Activated CD8-positive, alpha-beta memory T cell treated with anti-CD3 and anti-CD28 coated beads, Interleukin-2, amount 50 U/mL, for 24 hours (primary cell): ENCODE results near the gene BCAS1.
"Not testable (repeated sequence)": the region's sequence is repeated elsewhere in the genome, so short reads cannot be mapped to it uniquely, and the experiment has no call there.

Source experiments
- DNase-seq: peaks from one replicate; pipeline ENCODE4 v3.0.0-alpha.2; 2020; ENCODE audit errors: extremely low read depth

The BCAS1 gene

GRCh38 chr20:54019585-54019984 is 50.8 kb downstream of the BCAS1 start:
- DNase-seq = no peak

- DNase-seq = no peak
These were observed 51.3 kb downstream of the BCAS1 start for GRCh38 chr20:54019127-54019526.

GRCh38 chr20:54017846-54018245 is 52.5 kb downstream of the BCAS1 start:
- no peak for DNase-seq

DNA sequence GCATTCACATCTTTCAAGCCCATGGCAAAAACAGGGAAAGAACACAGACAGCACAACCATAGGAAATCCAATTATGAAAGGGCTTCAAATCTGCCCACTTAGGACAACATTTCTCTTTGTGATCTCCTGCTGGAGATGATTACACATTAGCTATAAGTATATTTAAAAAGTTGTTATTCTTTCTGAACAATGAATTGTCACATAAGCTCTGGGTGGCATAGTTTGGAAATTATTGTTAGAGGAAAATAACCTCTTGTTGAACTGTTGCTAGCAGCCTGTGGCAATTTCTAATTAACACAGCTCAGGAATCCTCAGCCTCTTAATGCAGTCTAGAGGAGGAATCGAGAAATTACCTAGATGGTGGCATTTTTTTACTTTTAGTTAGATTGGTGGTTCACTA is 54.9 kb downstream of the BCAS1 start:
- DNase-seq = no peak

- DNase-seq = no peak
These were observed 56.0 kb downstream of the BCAS1 start for GRCh38 chr20:54014293-54014926.

DNA sequence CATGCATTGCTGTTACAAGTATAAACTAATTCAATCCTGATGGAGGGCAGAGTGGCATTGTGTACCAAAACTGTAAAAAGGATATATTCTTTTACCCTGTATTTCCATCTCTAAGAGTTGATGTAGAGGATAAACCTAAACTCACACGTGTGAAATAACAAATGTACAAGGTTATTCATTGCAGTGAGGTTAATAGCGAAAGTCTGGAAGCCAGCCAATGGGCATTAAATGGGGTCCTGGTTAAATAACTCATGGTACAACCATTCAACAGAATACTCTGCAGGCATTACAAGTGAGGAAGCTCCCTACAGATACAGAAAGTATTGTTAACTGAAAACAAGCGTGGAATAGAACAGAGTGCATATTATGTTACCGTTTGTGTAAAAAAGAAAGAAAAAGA is 56.9 kb downstream of the BCAS1 start:
- DNase-seq = no peak

- DNase-seq = no peak
These were observed 59.0 kb downstream of the BCAS1 start for GRCh38 chr20:54011346-54011745.

- DNase-seq = not testable (repeated sequence)
These were observed 64.2 kb downstream of the BCAS1 start for GRCh38 chr20:54006216-54006615.

GRCh38 chr20:54005524-54005923 is 64.9 kb downstream of the BCAS1 start:
- DNase-seq = no peak

GRCh38 chr20:54004445-54004844 is 65.9 kb downstream of the BCAS1 start:
- DNase-seq = no peak

DNA sequence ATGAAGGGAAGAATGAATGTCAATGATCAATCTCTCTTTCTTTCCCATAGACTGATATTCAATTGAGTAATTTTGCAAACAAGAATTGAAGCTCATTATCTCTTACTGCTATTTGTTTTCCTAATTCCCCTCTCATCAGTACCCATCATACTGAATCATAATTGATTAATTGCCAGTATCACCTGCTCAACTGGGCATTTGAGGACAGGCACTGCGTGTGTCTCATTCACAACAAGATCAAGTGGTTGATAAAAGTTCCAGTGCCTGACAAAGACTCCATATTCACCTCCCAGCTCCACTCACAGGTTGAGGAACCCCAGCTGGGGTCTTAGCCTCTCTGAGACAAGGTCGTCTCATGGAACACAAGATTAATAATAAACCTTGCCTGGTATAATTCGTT is 67.7 kb downstream of the BCAS1 start:
- DNase-seq = no peak

DNA sequence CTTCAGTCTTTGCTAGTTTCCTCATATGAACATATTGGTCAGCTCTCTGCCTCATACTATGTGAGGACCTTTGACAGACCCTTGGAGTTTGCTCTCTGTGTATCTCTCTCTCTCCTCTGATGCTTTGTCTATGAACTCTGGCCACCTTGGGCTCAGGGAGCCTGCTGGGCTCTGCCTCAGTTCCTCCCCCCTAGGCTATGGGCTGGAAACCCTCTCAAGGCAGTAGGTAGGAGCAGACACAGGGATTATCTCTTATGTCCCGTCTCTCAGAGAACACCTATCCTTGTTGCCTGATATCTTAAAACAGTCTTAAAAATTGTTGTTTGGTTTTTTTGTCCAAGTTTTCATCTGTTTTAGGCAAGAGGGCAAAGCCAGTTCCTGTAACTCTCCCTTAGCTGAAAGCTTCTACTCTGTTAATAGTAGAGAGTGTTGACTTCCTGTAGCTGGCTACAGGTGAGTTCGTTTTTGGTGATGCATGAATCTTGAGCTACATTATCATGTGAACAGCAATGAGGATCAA is 68.3 kb downstream of the BCAS1 start:
- no peak for DNase-seq

DNA sequence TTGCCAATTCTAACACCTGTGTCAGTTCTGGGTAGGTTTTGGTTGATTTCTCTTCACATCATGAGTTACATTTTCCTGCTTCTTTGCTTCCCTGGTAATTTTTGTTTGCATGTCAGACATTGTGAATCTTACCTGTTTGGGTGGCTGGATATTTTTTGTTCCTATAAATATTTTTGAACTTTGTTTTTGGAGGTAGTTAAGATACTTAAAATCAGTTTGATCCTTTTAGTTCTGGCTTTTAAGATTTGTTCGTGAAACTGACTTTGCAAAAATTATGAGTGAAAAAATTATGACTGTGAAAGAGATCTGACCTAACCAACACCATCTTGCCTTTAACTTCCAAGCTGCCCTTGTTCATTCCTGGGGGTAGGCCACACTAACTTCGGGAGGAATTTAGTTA is 69.5 kb downstream of the BCAS1 start:
- no peak for DNase-seq

GRCh38 chr20:54000262-54000661 is 70.1 kb downstream of the BCAS1 start:
- DNase-seq = no peak

GRCh38 chr20:53999077-53999476 is 71.3 kb downstream of the BCAS1 start:
- DNase-seq = no peak

GRCh38 chr20:53996584-53997486 is 73.6 kb downstream of the BCAS1 start:
- DNase-seq = no peak

- no peak for DNase-seq
These were observed 74.4 kb downstream of the BCAS1 start for GRCh38 chr20:53995949-53996348.

DNA sequence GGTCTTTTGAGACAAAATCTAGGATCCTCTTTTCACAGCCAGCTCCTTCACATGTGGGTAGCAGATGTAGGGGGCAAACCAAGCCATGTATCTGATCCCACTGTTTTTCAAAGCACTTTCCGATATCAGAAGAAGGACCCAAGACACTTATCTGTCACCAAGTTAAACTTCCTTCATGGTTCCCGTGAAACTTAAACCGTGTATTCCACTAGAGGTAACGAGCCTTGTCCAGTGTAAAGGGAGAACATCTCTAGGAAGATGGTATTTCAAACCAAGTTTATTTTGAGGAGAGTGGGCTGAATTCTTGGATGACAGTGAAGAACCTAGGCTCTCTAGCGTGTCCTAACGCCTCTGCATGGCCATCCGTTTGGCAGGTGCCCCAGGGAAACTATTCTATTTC is 76.3 kb downstream of the BCAS1 start:
- no peak for DNase-seq

DNA sequence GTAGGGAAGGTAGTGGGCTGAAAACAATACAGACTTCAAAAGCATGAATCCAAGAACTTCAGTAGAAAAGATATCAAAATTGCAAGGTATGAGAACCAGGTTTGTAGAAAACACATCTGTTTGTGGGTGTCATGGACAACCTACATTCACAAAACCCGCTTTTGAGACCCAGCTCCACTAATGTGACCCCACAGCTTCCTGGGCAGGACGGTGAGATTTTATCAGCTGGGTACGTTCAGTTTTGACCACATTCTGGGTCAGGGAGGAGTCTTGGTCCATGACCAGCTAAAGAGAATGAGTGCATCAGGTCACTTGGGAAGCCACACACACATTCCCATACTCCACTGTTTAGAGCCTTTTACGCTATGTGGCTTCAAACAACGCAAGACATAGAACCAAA is 77.1 kb downstream of the BCAS1 start:
- no peak for DNase-seq

GRCh38 chr20:53990768-53991450 is 79.5 kb downstream of the BCAS1 start:
- DNase-seq = no peak

GRCh38 chr20:53990003-53990402 is 80.4 kb downstream of the BCAS1 start:
- no peak for DNase-seq

- no peak for DNase-seq
These were observed 81.0 kb downstream of the BCAS1 start for GRCh38 chr20:53989401-53989800.
